Upper lobe of left lung (tissue), 4 donors: ENCODE data around the gene FXYD4.

Experiments used
- CTCF ChIP-seq, 6 experiments: fragments of 450-650 bp in 4 of 6; fragments of 200-600 bp in 2 of 6; sonication (generic) in 2 of 6; IDR thresholded peaks; one replicate each; pipeline ENCODE4 v1.5.1; 2016 to 2019; ENCODE audit warnings: antibody characterized with exemption in 6 of 6
- EP300 ChIP-seq, 4 donors: sonication (generic); formaldehyde crosslinking; IDR thresholded peaks; one replicate each; pipeline ENCODE4 v1.5.1; 2017; ENCODE audit warnings: antibody characterized with exemption in 4 of 4, control low read depth in 2 of 4
- POLR2A ChIP-seq, 4 donors: fragments of 450-650 bp; IDR thresholded peaks; one replicate each; pipeline ENCODE4 v1.5.1; 2016 to 2017; ENCODE audit warnings: antibody characterized with exemption in 4 of 4, mild to moderate bottlenecking in 2 of 4

GRCh38 chr10:43385412-43386004, 14.1 kb downstream of the FXYD4 start:
- TF ChIP-seq POLR2A (IDR thresholded peaks at IDR 0.05) (no peak), CTCF (IDR thresholded peaks at IDR 0.05) (no peak), EP300 (IDR thresholded peaks at IDR 0.05) (no peak)
